Caco-2 (cell line): ENCODE data around the gene KRT9. TPM values are rescaled to one million over a fixed set of nuclear protein-coding genes. Genes with fewer than 3 reads are reported as not detected.
A peak's percentile ranks its signal among the peaks of the same experiment; 100 is the strongest.
"Not testable (repeated sequence)": the region's sequence is repeated elsewhere in the genome, so short reads cannot be mapped to it uniquely, and the experiment has no call there.

Source experiments
- Bru-seq: library from RNA; stranded (reverse); fragments of 400-500 nt; gene quantifications from one replicate; lab custom pipeline; 2021; lab: Mats Ljungman, UMichigan
- BruChase-seq, 2 experiments: library from RNA; stranded (reverse); fragments of 400-500 nt; gene quantifications; one replicate each; lab custom pipeline; 2021; lab: Mats Ljungman, UMichigan
- BruUV-seq: library from RNA; stranded (reverse); fragments of 400-500 nt; replicated peaks from 2 replicates; lab custom pipeline; 2021; lab: Mats Ljungman, UMichigan
- CTCF ChIA-PET: fragments of 300-600 bp; sonication (Branson Sonifier 250); formaldehyde crosslinking; loops from one replicate; lab custom pipeline; 2022; ENCODE audit warnings: antibody characterized with exemption; lab: Charles Lee
- POLR2A ChIA-PET: fragments of 300-600 bp; sonication (Branson Sonifier 250); formaldehyde crosslinking; loops from one replicate; lab custom pipeline; 2022; ENCODE audit warnings: antibody characterized with exemption; lab: Charles Lee
- DNase-seq, 2 experiments: peaks; one replicate each; pipeline versions ENCODE4 v3.0.0 to v3.0.0-alpha.2; 2020 to 2022
- H3K27me3 ChIP-seq: replicated peaks from 2 replicates; pipeline ENCODE4 v1.6.0; 2011; ENCODE audit warnings: low read length; ENCODE audit not compliant: control insufficient read depth, insufficient read depth
- H3K36me3 ChIP-seq: 2 replicates; pipeline ENCODE4 v1.5.1; 2011; ENCODE audit warnings: low read length; ENCODE audit not compliant: control insufficient read depth, insufficient read depth
- H3K4me1 ChIP-seq: fragments of 250-450 bp; sonication (Bioruptor Pico); 2 replicates; pipeline ENCODE4 v1.5.1; 2020; ENCODE audit warnings: mild to moderate bottlenecking
- H3K4me3 ChIP-seq: 2 replicates; pipeline ENCODE4 v1.5.1; 2011; ENCODE audit warnings: low read depth, mild to moderate bottlenecking, control low read depth, low read length
- H3K9me3 ChIP-seq: fragments of 250-450 bp; sonication (Bioruptor Pico); 2 replicates; pipeline ENCODE4 v1.5.1; 2020; ENCODE audit warnings: mild to moderate bottlenecking, moderate library complexity
- H3K27ac Mint-ChIP-seq: one replicate; pipeline ENCODE4 v1.8.0; 2022; ENCODE audit warnings: mixed read lengths; ENCODE audit not compliant: unreplicated experiment
- H3K27me3 Mint-ChIP-seq: one replicate; pipeline ENCODE4 v1.8.0; 2022; ENCODE audit warnings: mixed read lengths; ENCODE audit not compliant: insufficient read depth, unreplicated experiment
- H3K36me3 Mint-ChIP-seq: one replicate; pipeline ENCODE4 v1.8.0; 2022; ENCODE audit warnings: mild to moderate bottlenecking, mixed read lengths; ENCODE audit not compliant: insufficient read depth, unreplicated experiment
- H3K4me1 Mint-ChIP-seq: one replicate; pipeline ENCODE4 v1.8.0; 2022; ENCODE audit warnings: low read depth, mixed read lengths; ENCODE audit not compliant: unreplicated experiment
- H3K4me3 Mint-ChIP-seq: one replicate; pipeline ENCODE4 v1.8.0; 2022; ENCODE audit warnings: mild to moderate bottlenecking, moderate library complexity, mixed read lengths; ENCODE audit not compliant: unreplicated experiment
- H3K9me3 Mint-ChIP-seq: one replicate; pipeline ENCODE4 v1.8.0; 2022; ENCODE audit warnings: mixed read lengths; ENCODE audit not compliant: unreplicated experiment
- intact Hi-C: fragments of 100-400 bp; cut with micrococcal nuclease; formaldehyde crosslinking; loops from one replicate; pipeline ENCODE4 v1.10.0; 2022; ENCODE audit not compliant: unreplicated experiment
- long read RNA-seq: library from polyadenylated mRNA; stranded (forward); transcript quantifications from one replicate; pipeline ENCODE4 v2.0.0, GENCODE V29; 2022
- total RNA-seq: library from RNA; stranded (reverse); gene quantifications from 2 replicates; pipeline ENCODE4 v1.2.3, GENCODE V29; 2022
- TF ChIP-seq, protein P1 (sequence below), 2 experiments: fragments of 200-600 bp in 1 of 2; IDR thresholded peaks; 1 replicate in 1 of 2; 2 replicates in 1 of 2; pipeline versions ENCODE4 v1.5.1 to v1.8.0; 2011 to 2022; ENCODE audit warnings: antibody characterized with exemption in 1 of 2, control low read depth in 1 of 2, inconsistent platforms in 1 of 2, low read depth in 1 of 2, low read length in 1 of 2, mild to moderate bottlenecking in 1 of 2, moderate library complexity in 1 of 2; ENCODE audit not compliant: insufficient read depth in 1 of 2, severe bottlenecking in 1 of 2, unreplicated experiment in 1 of 2

Gene KRT9
- total RNA-seq: not detected in 2 replicates
- Bru-seq, nascent RNA: not detected
- not detected for BruChase-seq, experiment 1, labeled RNA remaining after a 2-hour chase
- BruChase-seq, experiment 2, labeled RNA remaining after a 6-hour chase: percentile 16 among the genes with signal in this experiment
- long read RNA-seq: 0 reads

DNA sequence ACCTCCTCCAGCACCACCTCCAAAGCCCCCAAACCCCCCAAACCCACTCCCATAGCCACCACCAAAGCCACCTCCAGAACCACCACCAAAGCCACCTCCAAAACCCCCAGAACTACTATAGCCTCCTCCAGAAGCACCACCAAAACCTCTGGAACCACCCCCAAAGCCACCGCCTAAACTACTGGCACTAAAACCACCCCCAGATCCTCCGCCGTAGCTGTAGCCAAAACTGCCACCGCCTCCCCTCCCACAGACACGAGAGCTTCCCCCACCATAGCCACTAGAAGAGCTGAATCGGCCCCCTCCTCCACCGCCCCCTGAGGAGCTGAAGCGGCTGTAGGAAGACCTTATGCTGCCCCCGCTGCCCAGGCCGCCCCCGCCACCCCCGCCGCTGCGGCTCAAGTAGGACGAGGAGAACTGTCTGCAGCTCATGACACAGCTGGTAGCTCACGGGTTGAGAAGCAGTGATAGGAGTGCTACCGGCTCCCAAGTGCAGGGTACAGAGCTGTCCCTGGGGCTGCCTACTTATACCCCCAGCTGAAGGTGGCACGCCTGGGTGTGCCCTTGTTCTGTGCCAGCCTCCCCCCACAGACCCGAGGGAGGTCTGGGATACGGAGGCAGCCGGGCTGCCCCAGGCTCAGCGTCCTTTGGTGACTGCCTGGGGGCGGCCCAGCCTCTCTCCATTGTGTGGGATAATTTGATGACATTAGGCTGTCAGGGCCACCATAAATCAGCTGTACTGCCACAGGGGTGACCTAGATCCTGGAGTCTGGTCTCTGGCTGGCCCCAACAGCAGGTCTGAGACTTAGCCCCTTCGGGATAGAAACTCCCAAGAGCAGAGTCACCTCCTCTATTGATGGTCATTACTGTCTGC is at the start of gene KRT9:
KRT9 (minus strand) TSS at position 499 of the 874 bp plus-strand sequence; CDS start at position 432, 67 bp downstream.
- BruUV-seq: no TSS peak
- H3K27ac Mint-ChIP-seq: no peak within 1 kb of the TSS
- peaks cover 2% of the 10 kb centered on the region; the same call in 1 of the 2 replicates for H3K27me3 ChIP-seq
- no peaks in the 10 kb centered on the region for H3K9me3 Mint-ChIP-seq
- TF ChIP-seq, protein P1, sequence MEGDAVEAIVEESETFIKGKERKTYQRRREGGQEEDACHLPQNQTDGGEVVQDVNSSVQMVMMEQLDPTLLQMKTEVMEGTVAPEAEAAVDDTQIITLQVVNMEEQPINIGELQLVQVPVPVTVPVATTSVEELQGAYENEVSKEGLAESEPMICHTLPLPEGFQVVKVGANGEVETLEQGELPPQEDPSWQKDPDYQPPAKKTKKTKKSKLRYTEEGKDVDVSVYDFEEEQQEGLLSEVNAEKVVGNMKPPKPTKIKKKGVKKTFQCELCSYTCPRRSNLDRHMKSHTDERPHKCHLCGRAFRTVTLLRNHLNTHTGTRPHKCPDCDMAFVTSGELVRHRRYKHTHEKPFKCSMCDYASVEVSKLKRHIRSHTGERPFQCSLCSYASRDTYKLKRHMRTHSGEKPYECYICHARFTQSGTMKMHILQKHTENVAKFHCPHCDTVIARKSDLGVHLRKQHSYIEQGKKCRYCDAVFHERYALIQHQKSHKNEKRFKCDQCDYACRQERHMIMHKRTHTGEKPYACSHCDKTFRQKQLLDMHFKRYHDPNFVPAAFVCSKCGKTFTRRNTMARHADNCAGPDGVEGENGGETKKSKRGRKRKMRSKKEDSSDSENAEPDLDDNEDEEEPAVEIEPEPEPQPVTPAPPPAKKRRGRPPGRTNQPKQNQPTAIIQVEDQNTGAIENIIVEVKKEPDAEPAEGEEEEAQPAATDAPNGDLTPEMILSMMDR (IDR thresholded peaks at IDR 0.05; ENCODE audit: insufficient read depth in 1 of 2, low read depth in 1 of 2, low read length in 1 of 2, severe bottlenecking in 1 of 2, unreplicated experiment in 1 of 2): no peak
- no peaks in the 10 kb centered on the region for H3K4me1 ChIP-seq
- no peak within 1 kb of the TSS for H3K4me3 Mint-ChIP-seq
- no peaks in the 10 kb centered on the region for H3K27me3 Mint-ChIP-seq
- ChIA-PET CTCF (interaction anchor here (0.7 to 3.2 kb wide), 2 partner anchors 23 to 27 kb away, joined by 8 to 9 read pairs; no protein-coding TSS in a partner anchor), POLR2A (no interaction called here)
- peaks cover 8% of the 10 kb centered on the region for H3K4me1 Mint-ChIP-seq
- H3K9me3 ChIP-seq: no peaks in the 10 kb centered on the region
- H3K4me3 ChIP-seq: no peak within 1 kb of the TSS
- intact Hi-C loops: no loop called here
- H3K36me3 Mint-ChIP-seq: no peaks in the 10 kb centered on the region
- H3K36me3 ChIP-seq: no peaks in the 10 kb centered on the region
- DNase-seq: no peak

GRCh38 chr17:41621435-41621817 is 49.6 kb upstream of the KRT9 start:
- CTCF ChIA-PET, H3K27ac Mint-ChIP-seq, H3K27me3 ChIP-seq, BruUV-seq, H3K36me3 Mint-ChIP-seq, H3K9me3 ChIP-seq, H3K4me1 ChIP-seq, H3K4me3 Mint-ChIP-seq, H3K36me3 ChIP-seq, H3K27me3 Mint-ChIP-seq, intact Hi-C loops, H3K4me1 Mint-ChIP-seq, H3K9me3 Mint-ChIP-seq, H3K4me3 ChIP-seq, POLR2A ChIA-PET: not testable (repeated sequence)
- peak in 1 of 2 experiments; percentile 22 for DNase-seq

DNA sequence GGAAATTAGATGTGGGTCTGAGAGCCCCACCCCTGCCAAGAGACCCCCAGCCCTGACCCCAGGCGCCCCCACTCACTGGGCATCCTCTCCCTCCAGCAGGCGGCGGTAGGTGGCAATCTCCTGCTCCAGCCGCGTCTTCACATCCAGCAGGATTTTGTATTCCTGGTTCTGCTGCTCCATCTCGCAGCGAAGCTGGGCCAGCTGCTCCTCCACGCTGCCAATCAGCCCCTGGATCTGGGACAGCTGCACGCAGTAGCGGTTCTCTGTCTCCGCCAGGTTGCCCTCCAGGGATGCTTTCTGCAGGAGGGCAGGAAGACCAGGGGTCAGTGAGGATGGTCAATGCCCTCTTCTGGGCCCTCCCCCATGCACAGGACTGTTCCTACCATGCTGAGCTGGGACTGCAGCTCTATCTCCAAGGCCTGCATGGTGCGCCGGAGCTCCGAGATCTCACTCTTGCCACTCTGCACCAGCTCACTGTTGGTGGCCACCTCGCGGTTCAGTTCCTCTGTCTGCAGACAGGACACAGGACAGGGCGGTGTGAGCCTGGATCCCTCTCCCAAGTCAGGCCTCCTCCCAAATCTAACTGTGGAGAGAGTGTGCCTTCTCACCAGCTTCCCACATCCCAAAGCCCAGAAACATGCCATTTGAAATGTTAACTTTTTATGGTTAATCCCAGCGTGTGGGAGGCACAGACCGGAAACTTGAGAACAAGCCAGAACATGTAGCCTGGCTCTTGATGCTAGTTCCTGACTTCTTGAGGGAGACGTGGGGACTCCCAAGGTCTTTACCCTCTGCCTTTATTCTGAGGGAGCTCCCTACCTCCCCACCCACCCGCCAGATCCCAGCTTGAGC is 49.0 kb upstream of the KRT9 start:
- no peaks in the 10 kb centered on the region for H3K9me3 ChIP-seq
- ChIA-PET CTCF (no interaction called here), POLR2A (interaction anchor here (0.6 kb wide), 1 partner anchor 773 kb away, joined by 3 read pairs; no protein-coding TSS in a partner anchor)
- Mint-ChIP-seq H3K9me3 (no peaks in the 10 kb centered on the region), H3K4me3 (no peak overlapping the region), H3K27me3 (no peaks in the 10 kb centered on the region), H3K4me1 (peaks cover 6% of the 10 kb centered on the region), H3K27ac (no peak overlapping the region), H3K36me3 (no peaks in the 10 kb centered on the region)
- H3K4me1 ChIP-seq: no peaks in the 10 kb centered on the region
- no peaks in the 10 kb centered on the region for H3K36me3 ChIP-seq
- H3K27me3 ChIP-seq: no peaks in the 10 kb centered on the region
- H3K4me3 ChIP-seq: no peak overlapping the region
- intact Hi-C loops: no loop called here
- BruUV-seq: no TSS peak
- DNase-seq: peak in 1 of 2 experiments; percentile 25
- TF ChIP-seq, protein P1 (IDR thresholded peaks at IDR 0.05; ENCODE audit: insufficient read depth in 1 of 2, low read depth in 1 of 2, low read length in 1 of 2, severe bottlenecking in 1 of 2, unreplicated experiment in 1 of 2): no peak

DNA sequence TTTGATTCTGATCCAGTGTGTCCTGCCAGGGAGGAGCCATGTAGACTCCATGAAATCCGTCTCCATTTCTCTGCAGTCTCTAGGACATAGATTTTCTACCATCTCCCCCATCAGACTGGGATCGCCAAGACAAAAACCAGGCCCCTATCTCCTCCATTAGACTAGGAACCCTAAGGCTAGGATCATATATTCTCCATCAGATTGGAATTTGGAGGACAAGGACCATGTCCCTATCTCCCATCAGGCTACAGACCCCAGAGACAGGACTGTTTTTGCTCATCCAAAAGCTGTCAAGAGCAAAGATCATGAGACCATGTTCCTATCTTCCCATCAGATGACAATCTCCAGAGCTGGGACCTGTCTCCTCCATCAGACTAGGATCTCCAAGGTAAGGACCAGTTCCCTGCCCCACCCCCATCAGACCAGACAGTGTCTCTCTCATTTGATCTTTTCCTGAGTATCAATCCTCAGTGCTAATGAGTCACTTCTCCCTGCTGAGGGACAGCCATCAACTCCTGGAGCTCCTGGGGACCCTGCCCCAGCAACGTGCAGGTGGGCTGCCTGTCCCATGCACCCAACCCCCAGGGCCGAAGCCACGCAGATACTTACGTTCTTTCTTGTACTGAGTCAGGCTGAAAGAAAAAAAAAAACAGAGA is 48.2 kb upstream of the KRT9 start:
- H3K4me1 Mint-ChIP-seq: peaks cover 13% of the 10 kb centered on the region
- BruUV-seq, H3K4me3 Mint-ChIP-seq, H3K36me3 Mint-ChIP-seq, H3K36me3 ChIP-seq, intact Hi-C loops, H3K27ac Mint-ChIP-seq, H3K27me3 Mint-ChIP-seq, CTCF ChIA-PET, H3K27me3 ChIP-seq, DNase-seq, H3K4me1 ChIP-seq, H3K9me3 Mint-ChIP-seq, H3K4me3 ChIP-seq, H3K9me3 ChIP-seq: not testable (repeated sequence)
- POLR2A ChIA-PET: interaction anchor here (0.6 kb wide), 1 partner anchor 772 kb away, joined by 3 read pairs; no protein-coding TSS in a partner anchor
